ENCODE results near the gene HTT. TPM values are rescaled to one million over a fixed set of nuclear protein-coding genes. Genes with fewer than 3 reads are reported as not detected.

HTT gene
- total RNA-seq, 4 donors from 2014 or later = 28.9 to 141 (median 42.0) TPM

GRCh38 chr4:3208826-3209225 is 134.3 kb downstream of the HTT start:
- TF ChIP-seq POLR2A (IDR thresholded peaks at IDR 0.05) = no peak
- TF ChIP-seq, protein P1, sequence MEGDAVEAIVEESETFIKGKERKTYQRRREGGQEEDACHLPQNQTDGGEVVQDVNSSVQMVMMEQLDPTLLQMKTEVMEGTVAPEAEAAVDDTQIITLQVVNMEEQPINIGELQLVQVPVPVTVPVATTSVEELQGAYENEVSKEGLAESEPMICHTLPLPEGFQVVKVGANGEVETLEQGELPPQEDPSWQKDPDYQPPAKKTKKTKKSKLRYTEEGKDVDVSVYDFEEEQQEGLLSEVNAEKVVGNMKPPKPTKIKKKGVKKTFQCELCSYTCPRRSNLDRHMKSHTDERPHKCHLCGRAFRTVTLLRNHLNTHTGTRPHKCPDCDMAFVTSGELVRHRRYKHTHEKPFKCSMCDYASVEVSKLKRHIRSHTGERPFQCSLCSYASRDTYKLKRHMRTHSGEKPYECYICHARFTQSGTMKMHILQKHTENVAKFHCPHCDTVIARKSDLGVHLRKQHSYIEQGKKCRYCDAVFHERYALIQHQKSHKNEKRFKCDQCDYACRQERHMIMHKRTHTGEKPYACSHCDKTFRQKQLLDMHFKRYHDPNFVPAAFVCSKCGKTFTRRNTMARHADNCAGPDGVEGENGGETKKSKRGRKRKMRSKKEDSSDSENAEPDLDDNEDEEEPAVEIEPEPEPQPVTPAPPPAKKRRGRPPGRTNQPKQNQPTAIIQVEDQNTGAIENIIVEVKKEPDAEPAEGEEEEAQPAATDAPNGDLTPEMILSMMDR (IDR thresholded peaks at IDR 0.05) = no peak
- peak in 1 of 2 donors; percentile 64 for DNase-seq (ENCODE audit: low spot score in 2 of 2)
- 96 to 97% methylated on average over 14 of the region's 14 CpGs for WGBS, 2 donors
- H3K4me3 ChIP-seq (ENCODE audit: low read depth, poor library complexity, severe bottlenecking) = no peak overlapping the region
- intact Hi-C loops (cut with DNase I; ENCODE audit: low total_unique reads) = no loop called here

- no peak for TF ChIP-seq POLR2A (IDR thresholded peaks at IDR 0.05)
- TF ChIP-seq, protein P1 (IDR thresholded peaks at IDR 0.05) = no peak
- no peak overlapping the region for H3K4me3 ChIP-seq (ENCODE audit: low read depth, poor library complexity, severe bottlenecking)
- DNase-seq (ENCODE audit: low spot score in 2 of 2) = peak in 1 of 2 donors; percentile 71
- intact Hi-C loops (cut with DNase I; ENCODE audit: low total_unique reads) = no loop called here
- 94 to 98% methylated on average over 17 of the region's 17 CpGs for WGBS, 2 donors
Observed at GRCh38 chr4:3209551-3210325, 135.3 kb downstream of the HTT start.

DNA sequence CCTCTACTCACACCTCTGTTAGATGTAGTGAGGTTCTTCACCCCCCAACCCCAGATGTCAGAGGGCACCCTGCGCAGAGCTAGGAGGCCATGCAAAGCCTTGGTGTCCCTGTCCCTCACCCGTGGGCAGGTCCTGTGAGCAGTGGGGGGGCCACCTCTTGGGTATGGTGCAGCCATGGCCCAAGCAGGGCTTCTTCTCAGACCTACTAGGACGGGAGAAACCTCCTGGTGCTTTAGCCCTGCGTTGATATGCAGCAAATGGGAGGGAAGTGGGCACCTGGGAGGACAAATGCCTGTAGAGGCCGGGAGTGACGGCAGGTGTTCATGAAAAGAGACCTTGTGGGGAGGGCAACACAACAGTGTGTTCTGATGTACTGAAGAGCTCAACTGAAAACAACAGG is 136.0 kb downstream of the HTT start:
- TF ChIP-seq, protein P1 (IDR thresholded peaks at IDR 0.05) = no peak
- no peak for TF ChIP-seq POLR2A (IDR thresholded peaks at IDR 0.05)
- WGBS, 2 donors = 97 to 99% methylated on average over 6 of the region's 6 CpGs
- no peak overlapping the region for H3K4me3 ChIP-seq (ENCODE audit: low read depth, poor library complexity, severe bottlenecking)
- intact Hi-C loops (cut with DNase I; ENCODE audit: low total_unique reads) = no loop called here
- DNase-seq (ENCODE audit: low spot score in 2 of 2) = peak in 1 of 2 donors; percentile 50

GRCh38 chr4:3211866-3212265 is 137.4 kb downstream of the HTT start:
- intact Hi-C loops (cut with DNase I; ENCODE audit: low total_unique reads) = no loop called here
- TF ChIP-seq, protein P1 (IDR thresholded peaks at IDR 0.05) = no peak
- TF ChIP-seq POLR2A (IDR thresholded peaks at IDR 0.05) = no peak
- H3K4me3 ChIP-seq (ENCODE audit: low read depth, poor library complexity, severe bottlenecking) = no peak overlapping the region
- WGBS, 2 donors = 96% methylated on average over 8 of the region's 8 CpGs
- peak in 1 of 2 donors; percentile 50 for DNase-seq (ENCODE audit: low spot score in 2 of 2)

- 93 to 95% methylated on average over 12 of the region's 12 CpGs for WGBS, 2 donors
- intact Hi-C loops (cut with DNase I; ENCODE audit: low total_unique reads) = no loop called here
- no peak overlapping the region for H3K4me3 ChIP-seq (ENCODE audit: low read depth, poor library complexity, severe bottlenecking)
- no peak for TF ChIP-seq POLR2A (IDR thresholded peaks at IDR 0.05)
- TF ChIP-seq, protein P1 (IDR thresholded peaks at IDR 0.05) = no peak
- DNase-seq (ENCODE audit: low spot score in 2 of 2) = peak in 1 of 2 donors; percentile 48
Observed at GRCh38 chr4:3212391-3213105, 138.1 kb downstream of the HTT start.

Measured in lower leg skin (tissue), 4 donors.